Jurkat, Clone E6-1 (cell line): ENCODE results near the gene TRMT61A. TPM values are rescaled to one million over a fixed set of nuclear protein-coding genes. Genes with fewer than 3 reads are reported as not detected.

Source experiments
- DNase-seq: peaks from one replicate; pipeline ENCODE4 v3.0.0-alpha.2; 2011; ENCODE audit warnings: low read depth, low spot score
- H3K4me3 ChIP-seq: 2 replicates; pipeline ENCODE4 v1.5.1; 2011; ENCODE audit warnings: mild to moderate bottlenecking, low read length, control low read depth, moderate library complexity
- polyA plus RNA-seq: library from polyadenylated mRNA; unstranded; fragments of >200 nt; gene quantifications from one replicate; pipeline ENCODE4 v1.2.1, GENCODE V29; 2012; ENCODE audit warnings: missing spikeins; ENCODE audit not compliant: insufficient read length, insufficient read depth

TRMT61A gene
- 12.1 TPM for polyA plus RNA-seq

DNA sequence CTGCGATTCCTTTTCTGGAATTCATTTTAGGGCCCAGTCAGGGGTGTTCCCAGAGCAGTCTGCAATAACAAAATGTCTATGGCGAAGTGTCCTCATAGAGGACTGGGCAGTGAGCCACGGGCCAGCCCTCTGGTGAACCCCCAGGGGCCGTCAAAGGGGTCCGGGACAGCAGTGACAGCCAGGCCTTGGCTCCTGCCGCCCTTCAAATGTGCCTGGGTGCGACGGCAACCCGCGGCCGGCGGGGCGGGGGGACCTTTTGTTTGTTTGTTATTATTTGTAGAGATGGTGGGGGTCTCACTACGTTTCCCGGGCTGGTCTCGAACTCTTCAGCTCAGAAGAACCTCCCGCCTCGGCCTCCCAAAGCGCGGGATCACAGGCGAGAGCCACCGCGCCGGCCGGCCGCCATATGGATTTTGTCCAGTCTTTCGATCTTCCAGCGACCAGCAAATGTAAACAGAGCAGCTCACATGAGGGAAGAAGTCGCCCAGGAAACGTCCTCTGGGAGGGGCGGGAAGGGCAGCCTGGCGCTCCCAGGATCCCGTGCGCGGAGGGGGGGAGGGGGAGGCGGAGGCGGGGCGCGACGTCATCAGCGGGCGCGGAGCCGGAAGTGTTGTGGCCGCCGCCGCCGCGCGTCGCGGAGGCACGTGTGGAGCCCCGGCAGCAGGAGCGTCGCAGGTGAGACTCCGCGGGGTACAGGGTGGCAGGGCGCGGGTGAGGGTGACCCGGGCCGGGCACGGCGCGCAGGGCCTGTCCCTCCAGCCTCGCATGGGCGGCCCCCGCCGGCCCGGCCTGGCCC, at the start of gene TRMT61A:
TSS of gene TRMT61A (plus strand) at position 610 of the 796 bp plus-strand sequence. CDS start 783 bp downstream, outside the sequence.
- H3K4me3 ChIP-seq = peak within 1 kb of the TSS; percentile 80
- peak; percentile 58 for DNase-seq

DNA sequence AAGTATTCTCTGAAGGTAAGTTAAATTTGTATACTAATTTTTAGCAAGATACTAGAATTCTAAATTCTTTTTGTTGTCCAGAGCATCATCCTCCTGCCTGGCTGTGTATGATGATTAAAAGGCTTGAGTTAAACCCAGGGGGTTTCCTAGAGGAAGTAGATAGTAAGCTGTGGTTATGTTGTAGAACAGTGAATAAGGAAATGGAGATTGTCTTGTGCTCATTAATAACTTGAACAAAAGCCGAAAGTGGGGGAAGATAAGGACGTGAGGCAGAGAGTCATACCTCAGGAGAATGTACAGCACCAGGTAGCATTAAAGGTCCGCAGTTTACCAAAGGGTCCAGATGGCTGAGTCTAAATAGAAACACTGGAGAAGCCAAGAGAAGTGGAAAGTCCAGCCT, 48.4 kb upstream of the TRMT61A start:
- no peak for DNase-seq
- no peak overlapping the region for H3K4me3 ChIP-seq

DNA sequence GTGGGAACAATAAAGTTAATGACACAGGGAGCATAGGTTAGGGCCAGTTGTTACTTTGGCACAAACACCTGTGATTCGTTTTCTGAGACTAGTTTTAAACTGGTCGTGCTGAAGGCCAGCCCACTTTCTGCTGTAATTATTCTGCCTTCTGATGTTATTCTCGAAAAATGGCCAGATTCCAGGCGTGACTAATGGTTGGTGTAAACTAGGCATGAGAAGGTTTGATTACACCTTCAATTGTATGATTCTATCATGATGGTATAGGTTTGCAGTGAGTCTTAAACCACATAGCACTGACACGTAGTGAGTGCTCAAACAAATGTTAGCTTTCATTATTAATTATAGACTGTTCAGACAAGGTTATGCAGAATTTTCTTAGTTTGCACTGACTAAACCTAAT, 45.4 kb upstream of the TRMT61A start:
- no peak overlapping the region for H3K4me3 ChIP-seq
- DNase-seq = no peak

DNA sequence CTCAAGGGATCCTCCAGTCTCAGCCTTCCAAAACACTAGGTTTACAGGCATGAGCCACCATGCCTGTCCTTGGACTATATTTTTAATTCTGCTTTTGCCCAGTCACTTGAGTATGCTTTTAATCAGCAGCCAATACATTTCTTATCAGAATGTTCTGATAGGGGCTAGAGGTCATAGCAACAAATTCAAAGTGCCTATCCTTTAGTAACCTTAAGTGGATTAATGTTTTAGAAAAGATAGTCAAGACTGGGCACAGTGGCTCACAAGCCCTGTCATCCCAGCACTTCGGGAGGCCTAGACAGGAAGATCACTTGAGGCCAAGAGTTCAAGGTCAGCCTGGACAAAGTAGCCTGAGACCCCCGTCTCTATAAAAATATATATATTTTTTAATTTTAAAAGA, 43.5 kb upstream of the TRMT61A start:
- no peak overlapping the region for H3K4me3 ChIP-seq
- no peak for DNase-seq

DNA sequence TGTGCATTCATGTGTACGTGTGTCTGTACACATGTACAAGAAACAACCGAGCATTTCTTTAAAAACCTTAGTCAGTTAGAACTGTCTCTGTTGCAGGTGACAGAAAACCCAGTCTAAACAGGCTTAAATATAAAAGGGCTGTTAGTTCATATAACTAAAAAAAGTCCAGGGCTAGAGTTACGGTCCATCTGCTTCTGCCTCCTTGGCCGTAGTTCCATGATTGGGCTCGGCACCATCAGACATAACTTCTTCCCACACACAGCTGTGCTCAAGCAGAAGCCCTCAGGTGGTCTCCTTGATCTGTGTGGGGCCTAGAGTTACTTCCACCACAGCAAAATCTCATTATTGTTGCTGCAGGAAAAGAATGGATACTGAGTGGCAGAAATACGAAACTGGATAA, 40.9 kb upstream of the TRMT61A start:
- no peak overlapping the region for H3K4me3 ChIP-seq
- no peak for DNase-seq

DNA sequence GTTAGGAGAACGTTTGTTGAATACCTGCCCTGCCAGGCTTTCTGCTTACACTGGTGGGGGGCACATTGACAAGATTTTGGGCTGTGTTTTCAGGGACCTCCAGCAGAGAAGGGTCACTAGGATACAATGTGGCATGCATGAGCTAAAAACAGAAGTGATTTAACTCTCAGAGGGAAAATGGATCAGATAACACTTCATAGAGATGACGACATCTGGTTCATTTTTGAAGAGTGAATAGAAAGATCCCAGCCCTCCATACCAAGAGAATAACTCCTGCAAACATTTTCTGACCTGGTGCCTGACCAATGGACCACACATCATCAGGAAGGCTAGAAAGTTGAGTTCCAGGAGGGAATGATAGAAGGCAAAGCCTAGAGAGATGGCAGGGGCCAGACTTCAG, 40.0 kb upstream of the TRMT61A start:
- H3K4me3 ChIP-seq = no peak overlapping the region
- DNase-seq = no peak

DNA sequence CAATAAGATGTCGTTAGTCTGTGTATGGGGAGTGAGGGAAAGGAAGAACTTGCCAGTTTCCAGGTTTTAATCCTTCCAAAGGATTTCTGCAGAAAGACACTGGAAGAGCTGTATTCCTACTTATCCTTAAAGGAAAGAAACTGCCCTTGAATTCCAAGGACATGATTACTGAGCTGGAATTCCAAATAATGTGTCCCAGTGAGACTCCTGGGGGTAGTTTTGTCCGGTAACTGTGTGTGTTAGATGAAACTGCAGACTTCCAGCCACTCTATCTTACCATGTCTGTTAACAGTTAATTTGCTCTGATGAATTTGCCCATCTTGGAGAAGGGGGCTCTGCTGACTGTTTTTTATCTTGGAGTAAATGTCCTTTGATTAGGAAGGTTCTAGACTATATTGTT, 39.4 kb upstream of the TRMT61A start:
- no peak for DNase-seq
- H3K4me3 ChIP-seq = no peak overlapping the region

DNA sequence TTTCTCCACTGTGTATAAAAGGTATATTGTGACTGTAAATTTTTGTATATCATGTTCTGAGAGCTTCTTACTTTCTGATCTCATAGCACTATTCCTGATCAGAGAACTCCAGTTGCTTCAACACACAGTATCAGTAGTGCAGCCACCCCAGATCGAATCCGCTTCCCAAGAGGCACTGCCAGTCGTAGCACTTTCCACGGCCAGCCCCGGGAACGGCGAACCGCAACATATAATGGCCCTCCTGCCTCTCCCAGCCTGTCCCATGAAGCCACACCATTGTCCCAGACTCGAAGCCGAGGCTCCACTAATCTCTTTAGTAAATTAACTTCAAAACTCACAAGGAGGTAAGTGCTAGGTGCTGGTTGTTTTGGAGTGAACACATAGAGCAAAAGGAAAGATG, 37.3 kb upstream of the TRMT61A start:
- no peak for DNase-seq
- no peak overlapping the region for H3K4me3 ChIP-seq

DNA sequence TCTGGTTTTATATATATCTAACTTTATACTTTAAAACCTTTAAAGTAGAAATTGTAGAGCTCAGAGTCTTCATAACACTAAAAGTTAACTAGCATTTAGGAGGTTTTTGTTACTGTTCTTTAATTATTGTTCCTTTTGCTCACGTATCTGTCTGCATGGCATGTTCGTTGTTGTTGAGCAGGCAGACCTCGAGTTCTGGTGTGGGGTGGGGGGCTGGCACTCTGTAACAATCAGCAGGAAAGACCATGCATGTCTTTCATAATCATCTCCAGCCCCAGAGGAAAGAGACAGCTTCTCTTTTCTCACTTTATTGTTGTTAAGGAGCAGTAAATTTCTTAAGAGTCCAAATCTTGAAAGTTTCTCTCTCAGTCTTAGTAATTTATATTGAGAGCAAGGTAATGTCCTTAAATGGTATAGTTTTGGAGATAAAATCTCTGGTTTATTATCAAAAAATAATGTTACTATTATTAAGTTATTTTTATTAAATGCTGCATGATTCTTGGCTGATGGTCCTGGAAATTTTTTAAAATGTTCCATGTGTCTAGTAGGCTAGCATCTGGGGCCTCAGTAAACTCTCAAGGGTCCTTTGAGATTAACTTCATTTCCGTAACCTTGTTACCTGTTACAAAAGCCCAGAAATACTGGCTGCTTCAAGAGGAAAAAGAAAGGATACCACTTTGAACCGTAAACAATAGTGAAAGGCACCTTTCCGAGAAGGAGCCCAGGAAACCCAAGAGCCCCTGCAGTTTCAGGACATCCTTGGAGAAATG, 36.7 kb upstream of the TRMT61A start:
- no peak for DNase-seq
- no peak overlapping the region for H3K4me3 ChIP-seq

DNA sequence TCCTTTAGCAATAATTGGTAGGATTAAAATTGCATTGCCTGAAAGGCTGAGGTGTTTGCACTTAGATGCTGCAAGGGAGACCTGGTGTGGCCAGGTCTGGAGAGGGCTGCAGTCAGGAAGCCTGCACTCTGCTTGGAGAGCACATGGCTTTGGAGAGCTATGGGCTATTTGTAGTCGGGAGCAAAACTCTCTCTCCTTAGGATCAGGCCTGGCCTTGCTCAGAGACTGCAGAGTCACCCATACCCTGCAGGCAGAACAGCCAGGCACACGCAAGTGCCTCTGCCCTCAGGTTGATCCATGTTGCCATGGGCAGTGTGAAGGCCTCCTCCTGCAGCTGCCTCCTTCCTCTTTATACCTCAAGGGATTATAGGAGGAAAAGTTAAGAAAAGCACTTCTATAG, 33.1 kb upstream of the TRMT61A start:
- H3K4me3 ChIP-seq = no peak overlapping the region
- DNase-seq = no peak

DNA sequence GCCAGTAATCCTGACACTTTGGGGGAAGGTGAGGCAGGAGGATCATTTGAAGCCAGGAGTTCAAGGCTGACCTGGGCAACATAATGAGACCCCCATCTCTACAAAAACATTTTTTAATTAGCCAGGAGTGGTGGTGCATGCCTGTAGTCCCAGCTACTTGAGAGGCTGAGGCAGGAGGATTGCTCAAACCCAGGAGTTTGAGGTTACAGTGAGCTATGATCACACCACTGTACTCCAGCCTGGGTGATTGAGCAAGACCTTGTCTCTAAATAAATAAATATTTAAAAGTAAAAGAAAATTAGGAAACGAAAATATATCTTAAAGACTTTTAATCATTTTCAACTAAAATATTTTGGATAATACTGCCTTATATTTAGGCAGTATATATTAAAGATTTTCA, 32.2 kb upstream of the TRMT61A start:
- no peak overlapping the region for H3K4me3 ChIP-seq
- DNase-seq = no peak

DNA sequence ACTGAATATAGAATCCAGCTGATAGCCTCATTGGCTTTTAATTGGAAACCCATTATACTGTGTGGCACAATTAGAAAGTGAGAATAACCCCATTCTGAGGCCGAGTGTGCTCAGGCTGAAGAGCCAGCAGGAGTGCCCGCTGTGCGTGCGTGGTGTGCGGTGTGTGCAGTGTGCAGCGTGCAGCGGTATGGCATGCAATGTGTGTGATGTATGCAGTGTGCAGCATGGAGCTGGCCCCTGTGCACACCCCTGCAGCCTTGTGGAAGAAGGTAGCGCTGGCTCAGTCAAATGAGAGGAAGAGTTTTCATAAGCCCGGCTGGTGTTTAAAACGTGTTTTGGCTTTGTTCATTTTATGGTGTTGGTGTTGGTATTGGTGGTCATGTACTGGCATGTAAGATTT, 29.3 kb upstream of the TRMT61A start:
- no peak overlapping the region for H3K4me3 ChIP-seq
- no peak for DNase-seq

DNA sequence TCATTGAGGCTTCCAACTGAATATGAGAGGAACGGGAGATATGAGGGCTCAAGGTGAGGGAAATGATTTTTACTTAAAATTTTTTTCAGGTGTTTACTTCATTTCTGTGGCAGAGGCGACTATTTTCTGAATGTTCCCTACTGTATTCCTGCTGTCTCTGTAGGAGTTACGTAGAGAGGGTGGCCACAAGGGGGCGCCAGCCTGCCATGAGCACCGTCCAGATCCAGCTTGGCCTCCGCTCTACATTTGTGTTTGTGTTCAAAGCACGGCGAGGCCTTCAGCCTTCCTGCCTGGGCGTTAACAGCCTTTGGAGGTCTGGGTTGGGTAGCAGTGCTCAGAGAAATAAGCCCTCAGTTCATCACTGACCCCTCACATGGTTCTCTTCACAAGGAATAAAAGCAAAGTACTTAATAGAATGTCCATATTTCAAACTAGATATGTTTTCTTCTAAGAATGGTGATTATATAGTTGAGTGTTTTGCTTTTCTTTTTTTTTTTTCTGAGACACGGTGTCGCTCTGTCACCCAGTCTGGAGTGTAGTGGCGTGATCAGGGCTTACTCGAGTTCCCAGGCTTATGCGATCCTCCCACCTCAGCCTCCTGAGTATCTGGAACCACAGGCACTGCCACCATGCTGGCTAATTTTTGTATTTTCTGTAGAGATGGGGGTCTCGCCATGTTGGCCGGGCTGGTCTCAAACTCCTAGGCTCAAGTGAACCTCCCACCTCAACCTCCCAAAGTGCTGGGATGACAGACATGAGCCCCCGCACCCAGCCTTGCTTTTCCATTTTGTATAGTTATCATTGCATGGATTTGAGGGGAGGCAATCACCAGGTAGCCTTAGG, 28.6 kb upstream of the TRMT61A start:
- DNase-seq = peak; percentile 57
- no peak overlapping the region for H3K4me3 ChIP-seq

DNA sequence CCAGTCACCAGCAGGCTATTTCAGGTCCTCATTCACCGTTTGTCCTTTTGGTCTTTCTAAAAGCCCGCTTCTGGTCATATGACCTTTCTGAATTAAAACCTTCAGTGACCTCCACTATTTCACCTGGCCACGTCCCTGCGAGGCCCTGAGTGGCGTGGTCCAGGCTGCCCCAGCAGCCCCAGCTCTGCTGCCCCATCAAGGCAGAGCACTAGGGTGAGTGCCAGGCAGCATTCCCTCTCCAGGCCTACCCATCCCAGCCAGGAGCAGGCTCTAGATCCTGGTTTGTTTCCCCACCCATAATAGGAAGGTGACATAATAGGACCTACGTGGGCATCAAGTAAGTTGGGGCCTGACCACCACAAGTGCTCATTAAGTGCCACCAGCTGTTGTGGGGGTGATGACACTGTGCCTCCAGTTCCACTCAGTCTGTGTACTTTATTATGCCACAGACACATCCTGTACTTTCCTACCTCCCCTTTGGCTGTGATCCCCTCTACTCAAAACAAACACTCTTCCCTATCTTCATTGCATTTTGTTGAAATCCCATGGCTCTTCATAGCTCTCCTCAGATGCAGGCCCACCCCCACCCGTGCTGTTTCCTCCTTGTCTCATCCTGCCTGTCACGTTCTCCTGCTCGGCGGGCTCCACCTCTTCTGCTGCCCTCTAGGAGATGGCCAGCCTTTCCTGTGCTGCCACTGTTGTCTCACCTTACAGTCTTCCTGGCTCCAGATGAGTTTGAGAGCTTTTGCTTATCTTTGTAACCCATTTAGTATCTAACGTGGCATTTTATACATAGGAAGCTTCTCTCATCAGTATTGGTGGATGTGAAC, 27.7 kb upstream of the TRMT61A start:
- H3K4me3 ChIP-seq = no peak overlapping the region
- no peak for DNase-seq

DNA sequence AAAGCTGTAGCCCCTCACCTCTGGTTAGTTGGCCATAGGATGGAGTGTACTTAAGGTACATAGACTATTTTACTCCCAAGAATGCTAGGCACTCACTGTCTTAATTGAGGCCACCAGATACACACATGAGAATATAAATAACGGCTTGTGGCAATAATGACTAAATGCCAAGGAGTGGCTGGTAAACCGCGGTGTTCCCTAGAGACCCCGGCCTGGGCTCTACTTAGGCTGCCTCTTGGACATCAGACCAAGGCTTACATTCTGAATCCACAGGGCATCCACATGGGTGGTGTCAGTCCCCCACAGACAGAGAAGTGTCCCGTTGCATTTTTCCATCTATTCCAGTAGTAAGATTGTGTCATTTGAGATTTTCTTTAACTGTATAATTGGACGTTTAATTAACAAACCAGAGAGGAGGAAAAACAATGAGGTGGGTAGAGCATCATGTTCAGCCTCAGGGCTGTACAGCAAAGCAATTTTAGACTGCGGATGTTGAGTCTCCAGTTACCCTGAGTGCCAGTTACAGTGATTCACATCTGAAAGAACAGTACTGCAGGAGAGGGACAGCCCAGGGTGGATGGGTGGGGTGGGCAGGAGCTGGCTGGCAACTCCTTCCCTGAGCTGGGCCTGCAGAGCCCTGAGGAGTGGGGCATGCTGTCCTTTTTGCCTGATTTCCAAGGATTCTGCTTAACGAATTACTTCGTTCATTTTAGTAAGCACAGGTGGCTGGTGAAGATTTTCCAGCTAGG, 26.9 kb upstream of the TRMT61A start:
- no peak for DNase-seq
- H3K4me3 ChIP-seq = no peak overlapping the region

DNA sequence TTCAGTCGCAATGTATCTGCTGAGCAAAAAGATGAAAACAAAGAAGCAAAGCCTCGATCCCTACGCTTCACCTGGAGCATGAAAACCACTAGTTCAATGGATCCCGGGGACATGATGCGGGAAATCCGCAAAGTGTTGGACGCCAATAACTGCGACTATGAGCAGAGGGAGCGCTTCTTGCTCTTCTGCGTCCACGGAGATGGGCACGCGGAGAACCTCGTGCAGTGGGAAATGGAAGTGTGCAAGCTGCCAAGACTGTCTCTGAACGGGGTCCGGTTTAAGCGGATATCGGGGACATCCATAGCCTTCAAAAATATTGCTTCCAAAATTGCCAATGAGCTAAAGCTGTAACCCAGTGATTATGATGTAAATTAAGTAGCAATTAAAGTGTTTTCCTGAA, 26.1 kb upstream of the TRMT61A start:
- no peak for DNase-seq
- no peak overlapping the region for H3K4me3 ChIP-seq

DNA sequence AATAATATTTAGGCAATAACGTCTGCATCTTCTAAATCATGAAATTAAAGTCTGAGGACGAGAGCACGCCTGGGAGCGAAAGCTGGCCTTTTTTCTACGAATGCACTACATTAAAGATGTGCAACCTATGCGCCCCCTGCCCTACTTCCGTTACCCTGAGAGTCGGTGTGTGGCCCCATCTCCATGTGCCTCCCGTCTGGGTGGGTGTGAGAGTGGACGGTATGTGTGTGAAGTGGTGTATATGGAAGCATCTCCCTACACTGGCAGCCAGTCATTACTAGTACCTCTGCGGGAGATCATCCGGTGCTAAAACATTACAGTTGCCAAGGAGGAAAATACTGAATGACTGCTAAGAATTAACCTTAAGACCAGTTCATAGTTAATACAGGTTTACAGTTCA, 25.7 kb upstream of the TRMT61A start:
- no peak for DNase-seq
- H3K4me3 ChIP-seq = no peak overlapping the region

DNA sequence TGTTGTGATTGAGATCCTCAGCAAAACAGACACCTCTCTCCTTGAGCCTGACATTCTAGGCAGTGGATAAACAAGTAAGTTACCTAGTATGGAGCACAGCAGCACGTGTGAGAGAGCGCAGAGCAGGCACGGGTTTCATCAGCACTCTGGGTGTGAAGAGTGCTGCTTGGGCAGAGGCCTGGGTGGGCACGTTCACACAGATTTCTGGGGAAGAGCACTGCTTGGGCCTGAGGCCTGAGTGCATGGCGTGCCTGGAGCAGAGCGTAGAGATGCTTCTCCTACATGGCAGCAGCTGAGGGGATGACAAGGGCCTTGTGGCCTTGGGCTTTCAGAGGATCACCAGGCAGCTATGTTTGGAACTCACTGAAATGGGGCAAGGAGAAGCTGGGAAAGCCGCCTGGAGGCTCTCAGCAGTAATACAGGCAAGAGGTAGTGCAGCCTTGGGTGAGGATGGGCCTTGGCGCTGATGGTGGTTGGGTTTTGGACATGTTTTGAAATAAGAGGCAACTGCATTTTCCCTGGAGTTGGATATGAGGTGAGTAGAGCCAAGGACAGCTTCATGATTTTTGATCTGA, 23.9 kb upstream of the TRMT61A start:
- DNase-seq = no peak
- H3K4me3 ChIP-seq = no peak overlapping the region
